Measurements from ENCODE around the gene SVOP.
"Not testable (repeated sequence)": the region's sequence is repeated elsewhere in the genome, so short reads cannot be mapped to it uniquely, and the experiment has no call there.

DNA sequence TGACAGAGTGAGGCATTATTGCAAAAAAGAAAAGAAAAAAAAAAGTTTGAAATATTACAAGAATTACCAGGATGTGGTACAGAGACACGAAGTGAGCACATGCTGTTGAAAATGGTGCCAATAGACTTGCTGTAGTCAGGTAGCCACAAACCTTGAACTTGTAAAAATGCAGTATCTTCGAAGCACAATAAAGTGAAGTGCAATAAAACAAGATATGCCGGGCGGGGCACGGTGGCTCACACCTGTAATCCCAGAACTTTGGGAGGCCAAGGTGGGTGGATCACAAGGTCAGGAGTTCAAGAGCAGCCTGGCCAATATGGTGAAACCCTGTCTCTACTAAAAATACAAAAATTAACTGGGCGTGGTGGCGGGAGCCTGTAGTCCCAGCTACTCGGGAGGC lies 28.9 kb upstream of the SVOP start:
- not testable (repeated sequence) for TF ChIP-seq CTCF (IDR thresholded peaks at IDR 0.05; ENCODE audit: low read depth, low read length); EZH2phosphoT487 (IDR thresholded peaks at IDR 0.05; ENCODE audit: low read depth)
